PC-3 (cell line): ENCODE data around the gene CLEC2A. TPM values are rescaled to one million over a fixed set of nuclear protein-coding genes. Genes with fewer than 3 reads are reported as not detected.

ENCODE experiments used
- ATAC-seq: fragments of 200-7000 bp; cut with Tn5 transposase; 2 replicates; pipeline ENCODE4 v1.9.1; 2020; ENCODE audit warnings: mild to moderate bottlenecking, moderate library complexity
- BruUV-seq: library from RNA; stranded (reverse); fragments of 400-500 nt; replicated peaks from 2 replicates; lab custom pipeline; 2021; lab: Mats Ljungman, UMichigan
- CTCF ChIA-PET: fragments of 300-600 bp; sonication (Branson Sonifier 250); formaldehyde crosslinking; loops from one replicate; lab custom pipeline; 2022; ENCODE audit warnings: antibody characterized with exemption; lab: Charles Lee
- POLR2A ChIA-PET: fragments of 300-600 bp; sonication (Branson Sonifier 250); formaldehyde crosslinking; loops from one replicate; lab custom pipeline; 2022; ENCODE audit warnings: antibody characterized with exemption; ENCODE audit not compliant: unreplicated experiment; lab: Charles Lee
- DNase-seq: peaks from one replicate; pipeline ENCODE4 v3.0.0-alpha.2; 2015
- H2AFZ ChIP-seq: fragments of 300-600 bp; sonication (generic); 2 replicates; pipeline ENCODE4 v1.6.0; 2016; ENCODE audit warnings: antibody characterized with exemption, low read length
- H3F3A ChIP-seq: fragments of 300-600 bp; sonication (generic); one replicate; pipeline ENCODE4 v1.6.0; 2017; ENCODE audit warnings: antibody characterized with exemption, low read length, control low read depth, mild to moderate bottlenecking; ENCODE audit not compliant: unreplicated experiment
- H3K27ac ChIP-seq: fragments of 300-600 bp; sonication (generic); 2 replicates; pipeline ENCODE4 v1.5.1; 2016; ENCODE audit warnings: mild to moderate bottlenecking, low read length
- H3K27me3 ChIP-seq: fragments of 300-600 bp; sonication (generic); 2 replicates; pipeline ENCODE4 v1.6.1; 2016; ENCODE audit warnings: low read length, mixed read lengths
- H3K36me3 ChIP-seq: fragments of 300-600 bp; sonication (generic); 2 replicates; pipeline ENCODE4 v1.6.1; 2016; ENCODE audit warnings: low read depth, mixed run types, low read length, mixed read lengths
- H3K4me1 ChIP-seq: fragments of 300-600 bp; sonication (generic); 2 replicates; pipeline ENCODE4 v1.5.1; 2016; ENCODE audit warnings: low read length; ENCODE audit not compliant: insufficient read depth
- H3K4me2 ChIP-seq: fragments of 300-600 bp; sonication (generic); 2 replicates; pipeline ENCODE4 v1.6.0; 2016; ENCODE audit warnings: low read length
- H3K4me3 ChIP-seq: fragments of 300-600 bp; sonication (generic); 2 replicates; pipeline ENCODE4 v1.5.1; 2016; ENCODE audit warnings: mild to moderate bottlenecking, low read length, mixed read lengths
- H3K79me2 ChIP-seq: fragments of 300-600 bp; sonication (generic); 2 replicates; pipeline ENCODE4 v1.6.1; 2017; ENCODE audit warnings: low read length, mixed read lengths
- H3K9ac ChIP-seq: fragments of 300-600 bp; sonication (generic); 2 replicates; pipeline ENCODE4 v1.6.0; 2016; ENCODE audit warnings: mild to moderate bottlenecking, low read length
- H3K9me2 ChIP-seq: fragments of 300-600 bp; sonication (generic); replicated peaks from 2 replicates; pipeline ENCODE4 v1.6.1; 2016; ENCODE audit warnings: mixed run types, low read length, mixed read lengths
- H3K9me3 ChIP-seq: fragments of 300-600 bp; sonication (generic); 2 replicates; pipeline ENCODE4 v1.6.1; 2016; ENCODE audit warnings: low read length, mixed read lengths
- H4K20me1 ChIP-seq: fragments of 300-600 bp; sonication (generic); 2 replicates; pipeline ENCODE4 v1.6.1; 2016; ENCODE audit warnings: low read length, mixed read lengths
- CTCF ChIP-seq: fragments of 300-600 bp; sonication (generic); conservative IDR thresholded peaks from 2 replicates; pipeline ENCODE4 v1.5.1; 2017; ENCODE audit warnings: antibody characterized with exemption, low read depth, mild to moderate bottlenecking, low read length
- EZH2 ChIP-seq: fragments of 300-600 bp; sonication (generic); IDR thresholded peaks from one replicate; pipeline ENCODE4 v1.6.1; 2017; ENCODE audit warnings: antibody characterized with exemption, mild to moderate bottlenecking, low read length; ENCODE audit not compliant: unreplicated experiment
- EZH2phosphoT487 ChIP-seq: fragments of 300-600 bp; sonication (generic); IDR thresholded peaks from 2 replicates; pipeline ENCODE4 v1.6.1; 2018; ENCODE audit warnings: mild to moderate bottlenecking, antibody characterized with exemption, low read length, borderline replicate concordance
- intact Hi-C: fragments of 100-400 bp; cut with micrococcal nuclease; formaldehyde crosslinking; loops from 2 replicates; pipeline ENCODE4 v1.9.0; 2023
- total RNA-seq: library from RNA; depleted of rRNA; stranded (reverse); fragments of >200 nt; gene quantifications from 2 replicates; pipeline ENCODE4 v1.2.3, GENCODE V29; 2014

Gene CLEC2A
- total RNA-seq, 1 experiment from 2014 or later = not detected

- H3F3A ChIP-seq = no peaks in the 10 kb centered on the region
- DNase-seq = no peak
- no peak overlapping the region for H3K27ac ChIP-seq
- no peak overlapping the region for H3K4me3 ChIP-seq
- ChIA-PET POLR2A (no interaction called here), CTCF (no interaction called here)
- H3K27me3 ChIP-seq = 0 out of 2 replicates have a peak, but pooled peaks cover 5% of the 10 kb centered on the region
- H3K9me2 ChIP-seq = no peaks in the 10 kb centered on the region
- H3K36me3 ChIP-seq = no peaks in the 10 kb centered on the region
- H3K9me3 ChIP-seq = no peaks in the 10 kb centered on the region
- no peaks in the 10 kb centered on the region for H3K79me2 ChIP-seq
- 0 out of 2 replicates have a peak, but pooled peaks cover 5% of the 10 kb centered on the region for H3K4me1 ChIP-seq
- TF ChIP-seq EZH2phosphoT487 = no peak
- TF ChIP-seq CTCF = no peak
- TF ChIP-seq EZH2 = no peak
- H3K9ac ChIP-seq = no peak overlapping the region
- intact Hi-C loops = no loop called here
- H3K4me2 ChIP-seq = no peak overlapping the region
- no TSS peak for BruUV-seq
- ATAC-seq = no peak
- H4K20me1 ChIP-seq = no peaks in the 10 kb centered on the region
- H2AFZ ChIP-seq = no peak overlapping the region
Measured at GRCh38 chr12:9933958-9934357, 1.8 kb upstream of the CLEC2A start.

GRCh38 chr12:9931245-9931644, 925 bp downstream of the CLEC2A start:
- DNase-seq (no peak), ATAC-seq (no peak)
- no peak overlapping the region for H3K4me2 ChIP-seq
- ChIA-PET POLR2A (no interaction called here), CTCF (no interaction called here)
- H3K9me2 ChIP-seq = no peaks in the 10 kb centered on the region
- no peak overlapping the region for H3K9ac ChIP-seq
- no peak overlapping the region for H3K4me3 ChIP-seq
- H4K20me1 ChIP-seq = no peaks in the 10 kb centered on the region
- no peaks in the 10 kb centered on the region for H3F3A ChIP-seq
- H2AFZ ChIP-seq = no peak overlapping the region
- 0 out of 2 replicates have a peak, but pooled peaks cover 5% of the 10 kb centered on the region for H3K27me3 ChIP-seq
- no peaks in the 10 kb centered on the region for H3K36me3 ChIP-seq
- intact Hi-C loops = no loop called here
- no peak overlapping the region for H3K27ac ChIP-seq
- no peaks in the 10 kb centered on the region for H3K79me2 ChIP-seq
- 0 out of 2 replicates have a peak, but pooled peaks cover 5% of the 10 kb centered on the region for H3K4me1 ChIP-seq
- TF ChIP-seq CTCF = no peak
- no peak for TF ChIP-seq EZH2
- TF ChIP-seq EZH2phosphoT487 = no peak
- no TSS peak for BruUV-seq
- no peaks in the 10 kb centered on the region for H3K9me3 ChIP-seq

GRCh38 chr12:9928607-9929006, 3.6 kb downstream of the CLEC2A start:
- no peaks in the 10 kb centered on the region for H3F3A ChIP-seq
- no peak overlapping the region for H3K4me2 ChIP-seq
- no peak for TF ChIP-seq CTCF
- no peak for TF ChIP-seq EZH2phosphoT487
- no peak for TF ChIP-seq EZH2
- no peak overlapping the region for H3K9ac ChIP-seq
- 0 out of 2 replicates have a peak, but pooled peaks cover 5% of the 10 kb centered on the region for H3K27me3 ChIP-seq
- POLR2A ChIA-PET = no interaction called here
- H3K9me2 ChIP-seq = no peaks in the 10 kb centered on the region
- no peaks in the 10 kb centered on the region for H3K9me3 ChIP-seq
- H3K27ac ChIP-seq = no peak overlapping the region
- intact Hi-C loops = no loop called here
- peak; percentile 61 for ATAC-seq
- H3K4me1 ChIP-seq = 0 out of 2 replicates have a peak, but pooled peaks cover 5% of the 10 kb centered on the region
- H3K36me3 ChIP-seq = no peaks in the 10 kb centered on the region
- CTCF ChIA-PET = no interaction called here
- H4K20me1 ChIP-seq = no peaks in the 10 kb centered on the region
- BruUV-seq = no TSS peak
- no peak overlapping the region for H2AFZ ChIP-seq
- no peak overlapping the region for H3K4me3 ChIP-seq
- DNase-seq = peak; percentile 23
- H3K79me2 ChIP-seq = no peaks in the 10 kb centered on the region
